LNCAP (cell line): ENCODE data around the gene KCNJ14.

Source experiments
- CTCF ChIP-seq: fragments of 450-650 bp; IDR thresholded peaks from 2 replicates; pipeline ENCODE4 v1.5.1; 2017; ENCODE audit warnings: mild to moderate bottlenecking

The KCNJ14 gene

GRCh38 chr19:48480558-48481500 is 25.5 kb downstream of the KCNJ14 start:
- no peak for TF ChIP-seq CTCF

GRCh38 chr19:48481846-48482639 is 26.7 kb downstream of the KCNJ14 start:
- no peak for TF ChIP-seq CTCF

GRCh38 chr19:48483301-48483700 is 27.9 kb downstream of the KCNJ14 start:
- TF ChIP-seq CTCF: no peak

GRCh38 chr19:48484247-48484893 is 29.0 kb downstream of the KCNJ14 start:
- TF ChIP-seq CTCF: no peak

- TF ChIP-seq CTCF: no peak
These were observed 29.7 kb downstream of the KCNJ14 start for GRCh38 chr19:48484931-48485612.

GRCh38 chr19:48487544-48487943 is 32.2 kb downstream of the KCNJ14 start:
- TF ChIP-seq CTCF: no peak

- no peak for TF ChIP-seq CTCF
These were observed 32.6 kb downstream of the KCNJ14 start for GRCh38 chr19:48487948-48488347.
